Activated T-cell treated with anti-CD3 and anti-CD28 coated beads for 24 hours (primary cell): ENCODE measurements around the gene TMEM240.

Experiments
- DNase-seq: peaks from one replicate; pipeline ENCODE4 v3.0.0-alpha.2; 2020; ENCODE audit warnings: low read depth

The TMEM240 gene

DNA sequence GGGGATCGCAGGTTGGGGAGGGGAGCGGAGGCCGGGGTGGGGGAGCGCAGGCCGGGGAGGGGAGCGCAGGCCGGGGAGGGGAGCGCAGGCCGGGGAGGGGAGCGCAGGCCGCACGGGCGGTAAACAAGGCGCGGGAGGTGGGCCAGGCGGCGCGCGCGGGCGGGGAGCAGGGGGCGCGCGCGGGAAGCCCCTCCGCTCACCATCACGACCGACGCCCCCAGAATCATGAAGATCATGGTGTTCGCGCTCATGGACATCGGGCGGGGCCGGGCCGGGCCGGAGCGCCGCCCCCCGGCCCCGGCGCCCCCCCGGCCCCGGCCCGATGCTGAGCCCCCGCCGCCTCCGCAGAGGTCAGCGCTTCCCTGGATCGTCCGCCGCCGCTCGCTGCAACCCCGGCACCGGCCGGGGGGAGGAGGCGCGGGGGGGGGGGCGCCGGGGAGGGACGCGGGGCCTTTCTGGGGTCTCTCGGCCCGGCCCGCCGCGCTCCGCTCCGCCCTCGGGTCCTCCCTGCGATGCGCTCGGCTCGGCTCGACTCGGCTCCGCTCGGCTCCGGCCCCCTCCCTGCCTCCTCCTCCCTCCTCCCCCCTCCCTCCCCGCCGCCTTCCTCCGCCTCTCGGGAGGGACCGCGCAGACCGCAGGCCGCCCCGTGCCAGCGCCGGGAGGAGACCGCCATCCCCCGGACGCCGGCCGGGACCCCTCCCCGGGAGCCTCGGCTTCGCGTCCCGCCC, at the start of gene TMEM240:
Gene TMEM240 (minus strand): TSS at position 535 of the 728 bp plus-strand sequence. CDS start 278 bp downstream, at position 257.
- DNase-seq = peak; percentile 44

DNA sequence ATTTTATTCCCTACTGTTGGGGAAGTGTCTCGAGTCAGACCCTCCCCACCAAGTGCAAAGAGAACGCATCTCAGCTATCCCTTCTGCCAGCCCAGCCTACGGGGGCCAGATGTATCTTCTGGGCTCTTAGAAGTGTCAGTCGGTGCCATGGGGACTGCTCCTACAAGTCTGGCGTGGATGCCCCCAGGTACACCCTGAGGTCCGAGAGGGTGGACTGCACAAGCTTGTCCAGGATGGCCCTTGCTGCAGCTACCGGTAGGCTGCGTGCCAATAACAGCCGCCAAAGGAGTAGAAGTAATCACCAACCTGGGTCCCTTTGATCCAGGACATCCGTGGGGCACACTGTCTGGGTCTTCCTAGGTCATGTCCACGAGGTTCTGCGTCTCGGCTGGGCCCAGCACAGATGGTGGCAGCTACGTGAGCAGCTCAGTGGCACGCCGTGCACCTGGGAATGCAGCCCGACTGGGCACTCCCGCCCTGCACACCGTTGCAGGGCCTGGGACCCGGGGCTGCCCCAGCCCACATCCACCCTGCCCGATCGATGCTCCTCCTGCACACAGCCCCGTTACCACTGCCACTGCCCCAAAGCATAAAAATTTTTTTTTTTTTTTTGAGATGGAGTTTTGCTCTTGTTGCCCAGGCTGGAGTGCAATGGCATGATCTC, 43.1 kb upstream of the TMEM240 start:
- DNase-seq = no peak

DNA sequence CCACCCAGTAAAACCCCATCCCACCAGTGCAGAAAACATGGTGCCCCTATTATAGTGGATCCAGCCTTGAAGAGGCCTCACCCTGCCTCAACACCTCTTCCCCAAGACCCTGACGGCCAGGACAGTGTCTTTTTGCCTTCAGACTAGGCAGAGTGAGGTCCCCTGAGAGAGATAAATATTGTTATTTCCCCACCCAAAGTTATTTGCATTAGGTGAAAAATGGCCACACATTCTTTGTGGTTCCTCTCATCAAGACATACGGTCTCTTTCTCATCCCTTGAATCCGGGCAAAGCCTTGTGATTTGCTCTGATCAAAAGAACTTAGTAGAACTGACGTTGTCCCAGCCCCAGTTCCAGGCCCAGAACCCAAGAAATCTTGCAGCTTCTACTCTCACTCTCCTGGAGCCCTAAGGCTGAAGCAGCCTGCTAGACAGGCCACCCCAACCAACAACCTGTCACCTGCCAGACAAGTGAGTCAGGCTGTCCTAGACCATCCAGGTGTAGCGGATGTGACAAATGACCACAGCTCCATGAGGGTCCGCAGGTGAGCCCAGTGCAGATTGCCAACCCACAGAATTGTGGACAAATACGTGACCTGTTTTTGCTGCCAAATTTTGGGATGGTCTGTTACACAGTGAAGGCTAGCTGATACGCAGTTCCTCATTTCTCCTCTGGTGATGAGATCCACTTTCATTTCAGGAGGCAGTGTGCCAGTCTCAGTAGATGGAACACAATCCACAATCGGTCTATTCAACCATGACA, 42.3 kb upstream of the TMEM240 start:
- DNase-seq = no peak

- DNase-seq = no peak
Measured at GRCh38 chr1:1578371-1578940, 38.0 kb upstream of the TMEM240 start.

GRCh38 chr1:1577367-1578011, 37.1 kb upstream of the TMEM240 start:
- no peak for DNase-seq

GRCh38 chr1:1574721-1575537, 34.5 kb upstream of the TMEM240 start, which contains the start of gene SSU72:
Gene SSU72 (minus strand): TSS chr1:1574863. CDS start chr1:1574557, 306 bp downstream.
- DNase-seq = peak; percentile 87

DNA sequence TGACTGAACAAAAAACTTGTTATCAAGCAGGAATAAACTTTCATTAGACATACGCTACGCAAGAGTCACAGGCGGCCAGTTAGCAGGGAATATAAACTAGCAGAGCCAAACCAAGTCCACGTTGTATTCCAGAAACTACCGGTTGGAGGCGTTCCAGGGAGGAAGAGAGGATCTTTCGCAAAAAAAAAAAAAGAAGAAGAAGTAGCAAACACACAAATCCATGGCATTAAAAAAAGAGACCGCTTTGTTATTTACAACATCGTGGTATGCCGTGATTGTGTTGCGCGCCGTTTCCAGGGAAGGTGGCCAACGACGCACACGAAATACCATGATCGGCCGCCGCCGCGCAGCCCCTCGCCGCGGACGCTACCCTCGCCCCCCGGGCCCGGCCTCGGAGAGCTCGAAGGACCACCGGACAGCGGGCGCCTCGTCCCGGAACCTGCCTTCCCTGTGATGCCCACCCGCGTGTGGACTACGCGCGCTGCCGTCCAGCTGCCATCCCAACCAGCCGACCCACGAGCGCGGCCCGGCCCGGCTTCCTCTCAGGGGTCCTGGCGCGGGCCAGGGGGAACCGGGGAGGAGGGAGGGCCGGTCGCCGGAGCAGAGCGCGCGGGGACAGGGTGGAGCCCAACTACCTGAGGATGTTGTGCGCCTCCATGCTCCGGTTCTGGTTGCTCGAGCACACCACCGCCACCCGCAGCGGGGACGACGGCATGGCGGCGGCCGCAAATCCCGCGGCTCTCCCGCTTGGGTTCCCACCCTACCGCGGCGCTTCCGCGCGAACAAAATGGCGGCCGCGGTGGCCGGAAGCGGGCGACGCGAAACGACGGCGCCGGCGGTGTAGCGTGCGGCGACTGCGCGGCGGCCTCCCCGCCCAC, 33.7 kb upstream of the TMEM240 start:
- DNase-seq = peak; percentile 64

- no peak for DNase-seq
Measured at GRCh38 chr1:1569341-1569740, 28.9 kb upstream of the TMEM240 start.

- no peak for DNase-seq
Measured at GRCh38 chr1:1567891-1568291, 27.5 kb upstream of the TMEM240 start.

DNA sequence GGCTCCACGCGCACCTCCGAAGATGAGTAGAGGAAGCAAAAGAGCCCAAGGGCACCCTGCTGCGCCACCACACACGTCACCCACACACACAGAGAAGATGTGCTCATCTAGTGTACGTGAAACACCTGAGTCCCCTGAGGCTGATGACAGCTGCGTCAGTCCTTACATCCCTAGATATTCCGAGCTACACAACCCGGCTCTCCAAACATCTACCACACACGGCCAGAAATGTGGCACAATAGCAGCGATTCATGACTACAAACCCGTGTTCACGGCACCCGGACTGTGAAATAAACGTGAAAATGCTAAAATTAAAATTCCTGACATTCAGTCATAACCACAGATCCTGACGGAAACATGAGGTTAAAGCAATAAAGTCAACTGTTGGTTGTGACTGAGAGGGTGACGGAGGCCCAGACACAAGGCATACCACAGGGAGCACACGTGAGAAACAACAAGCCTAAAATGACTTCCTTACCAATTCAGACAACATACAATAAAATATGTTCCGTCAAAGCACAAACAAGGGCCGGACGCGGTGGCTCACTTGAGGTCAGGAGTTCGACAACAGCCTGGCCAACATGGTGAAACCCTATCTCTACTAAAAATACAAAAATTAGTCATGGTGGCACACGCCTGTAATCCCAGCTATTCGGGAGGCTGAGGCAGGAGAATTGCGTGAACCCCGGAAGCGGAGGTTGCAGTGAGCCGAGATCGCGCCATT, 26.9 kb upstream of the TMEM240 start:
- no peak for DNase-seq

DNA sequence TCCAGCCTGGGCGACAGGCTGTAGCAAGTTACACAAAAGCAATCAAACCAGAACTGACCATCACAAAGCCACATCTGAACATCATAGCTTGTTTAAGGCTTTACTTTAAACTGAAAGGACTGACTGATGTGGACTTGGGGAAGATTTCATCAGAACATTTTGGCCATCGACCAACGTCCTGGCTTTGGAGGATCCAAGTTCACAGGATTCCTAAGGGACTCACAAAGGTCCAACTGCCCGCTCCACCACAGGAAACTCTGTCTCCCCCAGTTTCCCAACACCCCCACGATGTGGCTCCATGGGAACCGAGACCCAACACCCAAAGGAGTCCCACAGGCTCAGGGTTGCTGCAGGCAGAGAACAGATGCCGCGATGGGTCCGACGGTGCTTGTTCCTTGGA, 24.9 kb upstream of the TMEM240 start:
- DNase-seq = no peak

DNA sequence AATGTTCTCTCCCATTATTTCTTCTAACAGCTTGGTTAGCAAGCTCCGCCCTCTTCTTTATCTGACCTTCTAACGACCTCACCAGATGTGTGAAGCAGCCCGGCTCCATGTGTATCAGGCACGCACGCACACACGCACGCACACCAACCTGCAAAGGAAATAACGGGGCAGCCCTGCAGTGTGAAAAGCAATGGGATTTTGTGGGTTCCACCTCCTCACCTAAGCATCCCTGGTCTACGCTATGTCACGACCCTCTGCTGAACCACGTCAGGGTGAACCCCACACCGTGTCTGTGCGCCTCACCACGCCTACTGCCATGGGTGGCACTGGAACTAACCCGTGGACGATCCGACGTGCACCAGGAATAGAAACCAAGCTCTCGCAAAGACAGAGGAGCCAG, 23.8 kb upstream of the TMEM240 start:
- no peak for DNase-seq

DNA sequence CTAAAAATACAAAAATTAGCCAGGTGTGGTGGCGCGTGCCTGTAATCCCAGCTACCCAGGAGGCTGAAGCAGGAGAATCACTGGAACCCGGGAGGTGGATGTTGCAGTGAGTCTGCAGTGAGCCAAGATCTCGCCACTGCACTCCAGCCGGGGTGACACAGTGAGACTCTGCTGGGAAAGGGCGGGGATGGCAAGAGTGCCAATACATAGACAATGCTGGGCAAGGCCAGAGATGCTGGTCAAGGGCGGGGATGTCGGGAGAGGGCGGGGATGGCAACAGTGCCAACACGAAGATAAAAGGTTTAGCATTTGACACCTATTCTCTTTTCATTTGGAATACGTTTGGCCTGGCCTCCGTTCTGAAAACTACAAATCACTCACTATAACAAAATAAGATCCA, 23.3 kb upstream of the TMEM240 start:
- no peak for DNase-seq

- no peak for DNase-seq
Measured at GRCh38 chr1:1562556-1563195, 22.3 kb upstream of the TMEM240 start.

DNA sequence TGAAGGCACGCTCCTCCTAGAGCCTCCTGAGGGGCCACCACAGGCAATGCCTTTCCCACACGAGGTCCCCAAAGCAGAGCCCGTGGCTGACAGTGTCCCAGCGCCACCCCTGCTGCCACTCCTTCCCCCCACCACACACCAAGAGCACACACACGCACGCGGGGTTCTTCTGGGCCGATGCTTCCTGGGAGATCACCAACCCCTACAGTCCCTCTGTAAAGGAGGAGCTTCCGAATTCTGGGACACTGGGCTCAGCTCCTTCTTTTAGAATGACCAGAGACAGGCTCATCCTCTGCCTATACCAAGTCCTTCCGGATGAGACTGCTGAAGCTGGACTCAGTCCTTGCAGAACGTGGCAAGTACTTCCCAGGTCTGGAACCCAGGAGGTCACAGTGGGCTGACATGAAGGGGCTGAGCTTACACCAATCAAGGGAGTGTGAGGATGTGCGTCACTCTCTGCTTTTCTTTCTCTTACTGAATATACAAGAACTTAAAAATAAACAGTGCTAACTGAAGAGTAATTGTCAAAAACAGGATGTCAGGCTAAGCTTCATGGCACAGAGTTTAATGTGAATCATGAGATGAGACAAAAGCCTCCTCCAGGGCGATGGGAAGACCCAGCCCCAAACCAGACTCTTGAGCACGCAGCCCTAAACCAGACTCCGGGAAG, 21.5 kb upstream of the TMEM240 start:
- no peak for DNase-seq

DNA sequence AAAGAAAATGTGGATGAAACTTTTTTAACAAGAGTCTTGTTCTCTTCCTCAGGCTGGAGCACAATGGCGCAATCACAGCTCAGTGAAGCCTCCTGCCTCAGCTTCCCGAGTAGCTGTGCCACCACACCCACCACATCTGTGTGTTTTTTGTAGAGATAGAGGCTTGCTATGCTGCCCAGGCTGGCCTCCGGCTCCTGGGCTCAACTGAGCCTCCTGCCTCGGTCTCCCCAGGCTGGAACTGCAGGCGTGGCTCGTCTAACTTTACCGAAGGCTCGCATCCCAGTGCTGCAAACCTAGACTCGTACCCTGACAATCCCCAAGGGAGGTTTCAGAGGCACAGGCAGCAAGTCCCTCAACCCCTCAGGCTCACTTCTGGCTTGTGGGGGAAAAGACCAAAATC, 19.8 kb upstream of the TMEM240 start:
- DNase-seq = no peak

DNA sequence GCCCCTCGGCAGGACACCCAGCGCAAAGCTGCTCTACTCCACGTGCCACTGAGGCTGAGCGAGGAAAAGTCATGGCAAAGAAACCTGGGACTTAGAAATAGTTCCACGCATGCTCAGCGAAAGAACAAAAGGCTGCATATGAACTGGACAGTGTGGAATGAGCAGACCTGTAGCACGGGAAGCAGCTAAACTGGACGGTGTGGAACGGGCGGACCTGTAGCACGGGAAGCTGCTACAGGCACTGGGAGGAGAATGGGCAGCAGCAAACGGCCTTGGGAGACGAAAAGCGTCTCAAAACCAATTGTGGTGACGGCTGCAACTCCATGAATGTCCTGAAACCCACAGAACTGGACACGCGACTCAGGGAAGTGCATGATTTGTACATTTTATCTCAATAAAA, 18.6 kb upstream of the TMEM240 start:
- DNase-seq = no peak

DNA sequence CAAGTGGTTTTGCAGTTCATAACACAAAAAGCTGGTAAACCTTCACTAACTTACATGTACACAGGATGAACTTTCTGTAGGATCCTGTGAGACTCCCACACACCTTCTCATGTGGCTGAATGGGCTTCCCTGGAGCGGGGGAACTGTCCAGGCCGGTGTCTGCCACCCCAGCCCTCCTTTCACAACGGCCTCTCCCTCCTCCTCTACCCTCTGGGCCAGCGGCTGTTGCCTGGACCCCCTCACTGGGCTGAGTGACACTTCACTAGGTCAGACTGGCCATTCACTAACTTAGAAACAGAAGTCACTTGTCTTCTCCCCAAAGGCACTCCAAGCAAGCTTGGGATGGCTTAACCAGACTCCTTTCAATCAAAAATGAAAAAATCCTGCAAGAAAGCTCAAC, 18.2 kb upstream of the TMEM240 start:
- DNase-seq = no peak
